ENCODE results near the gene CTNNA2.
"Not testable (repeated sequence)": the region's sequence is repeated elsewhere in the genome, so short reads cannot be mapped to it uniquely, and the experiment has no call there.

DNA sequence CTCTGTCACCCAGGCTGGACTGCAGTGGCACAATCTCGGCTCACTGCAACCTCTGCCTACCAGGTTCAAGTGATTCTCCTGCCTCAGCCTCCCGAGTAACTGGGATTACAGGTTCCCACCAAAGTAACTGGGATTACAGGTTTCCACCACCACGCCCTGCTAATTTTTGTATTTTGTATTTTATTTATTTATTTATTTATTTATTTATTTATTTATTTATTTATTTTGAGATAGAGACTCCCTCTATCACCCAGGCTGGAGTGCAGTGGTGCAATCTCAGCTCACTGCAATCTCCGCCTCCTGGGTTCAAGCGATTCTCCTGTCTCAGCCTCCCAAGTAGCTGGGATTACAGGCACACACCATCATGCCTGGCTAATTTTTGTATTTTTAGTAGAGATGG lies 633.9 kb downstream of the CTNNA2 start:
- not testable (repeated sequence) for TF ChIP-seq CTCF (IDR thresholded peaks at IDR 0.05); POLR2AphosphoS5 (IDR thresholded peaks at IDR 0.05); POLR2A (IDR thresholded peaks at IDR 0.05); EP300 (IDR thresholded peaks at IDR 0.05; ENCODE audit: low read depth)

All from transverse colon (tissue), 4 donors.